ENCODE measurements around the gene HDGF. TPM values are rescaled to one million over a fixed set of nuclear protein-coding genes. Genes with fewer than 3 reads are reported as not detected.

Gene HDGF
- total RNA-seq, 6 donors from 2014 or later, result 129 to 231 (median 182) TPM

DNA sequence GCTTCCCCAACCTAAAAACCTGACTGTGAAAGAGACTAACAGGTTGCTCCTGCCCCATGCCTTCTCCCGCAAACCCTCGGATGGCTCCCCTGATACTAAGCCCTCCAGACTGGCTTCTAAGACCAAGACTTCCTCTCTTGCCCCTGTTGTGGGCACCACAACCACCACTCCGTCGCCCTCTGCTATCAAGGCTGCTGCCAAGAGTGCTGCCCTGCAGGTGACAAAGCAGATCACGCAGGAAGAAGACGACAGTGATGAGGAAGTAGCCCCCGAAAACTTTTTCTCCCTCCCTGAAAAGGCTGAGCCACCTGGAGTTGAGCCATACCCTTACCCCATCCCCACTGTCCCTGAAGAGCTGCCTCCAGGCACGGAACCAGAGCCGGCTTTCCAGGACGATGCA is 35.2 kb upstream of the HDGF start:
- WGBS, 2 donors, result 74 to 79% methylated on average over 10 of the region's 10 CpGs
- no peak overlapping the region for H3K4me3 ChIP-seq
- peaks cover 5 to 7% (median 6%) of the 10 kb centered on the region in 4 donors for H3K4me1 ChIP-seq

DNA sequence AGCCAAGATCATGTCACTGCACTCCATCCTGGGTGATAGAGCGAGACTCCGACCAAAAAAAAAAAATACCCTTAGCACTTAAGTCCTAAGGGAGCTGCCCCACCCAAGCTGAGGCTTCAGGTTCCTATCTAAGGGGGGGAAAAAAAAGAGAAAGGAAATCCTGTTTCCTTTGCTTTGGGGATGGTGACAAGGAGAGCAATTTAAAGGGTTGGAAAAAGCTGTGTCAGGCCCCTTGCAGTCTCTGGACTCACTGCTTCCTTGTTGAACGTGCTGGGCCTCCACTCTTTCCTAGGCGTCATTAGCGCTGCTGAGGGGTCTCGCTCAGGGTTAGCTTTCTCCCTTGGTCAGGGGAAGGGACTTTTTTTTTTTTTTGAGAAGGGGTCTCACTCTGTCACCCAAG is 34.0 kb upstream of the HDGF start:
- 84 to 87% methylated on average over 6 of the region's 6 CpGs for WGBS, 2 donors
- peaks cover 8 to 12% (median 9%) of the 10 kb centered on the region in 4 donors for H3K4me1 ChIP-seq
- no peak overlapping the region for H3K4me3 ChIP-seq
- no peaks in the 10 kb centered on the region for H3K9me3 ChIP-seq
- ATAC-seq (ENCODE audit: low FRiP score in 2 of 2), result no peak
- DNase-seq, result no peak
- TF ChIP-seq POLR2AphosphoS5 (IDR thresholded peaks at IDR 0.05) (no peak), POLR2A (IDR thresholded peaks at IDR 0.05) (no peak), EP300 (IDR thresholded peaks at IDR 0.05) (no peak)
- TF ChIP-seq, protein P1, sequence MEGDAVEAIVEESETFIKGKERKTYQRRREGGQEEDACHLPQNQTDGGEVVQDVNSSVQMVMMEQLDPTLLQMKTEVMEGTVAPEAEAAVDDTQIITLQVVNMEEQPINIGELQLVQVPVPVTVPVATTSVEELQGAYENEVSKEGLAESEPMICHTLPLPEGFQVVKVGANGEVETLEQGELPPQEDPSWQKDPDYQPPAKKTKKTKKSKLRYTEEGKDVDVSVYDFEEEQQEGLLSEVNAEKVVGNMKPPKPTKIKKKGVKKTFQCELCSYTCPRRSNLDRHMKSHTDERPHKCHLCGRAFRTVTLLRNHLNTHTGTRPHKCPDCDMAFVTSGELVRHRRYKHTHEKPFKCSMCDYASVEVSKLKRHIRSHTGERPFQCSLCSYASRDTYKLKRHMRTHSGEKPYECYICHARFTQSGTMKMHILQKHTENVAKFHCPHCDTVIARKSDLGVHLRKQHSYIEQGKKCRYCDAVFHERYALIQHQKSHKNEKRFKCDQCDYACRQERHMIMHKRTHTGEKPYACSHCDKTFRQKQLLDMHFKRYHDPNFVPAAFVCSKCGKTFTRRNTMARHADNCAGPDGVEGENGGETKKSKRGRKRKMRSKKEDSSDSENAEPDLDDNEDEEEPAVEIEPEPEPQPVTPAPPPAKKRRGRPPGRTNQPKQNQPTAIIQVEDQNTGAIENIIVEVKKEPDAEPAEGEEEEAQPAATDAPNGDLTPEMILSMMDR (IDR thresholded peaks at IDR 0.05), result no peak
- H3K36me3 ChIP-seq, result peaks cover 14 to 81% (median 41%) of the 10 kb centered on the region in 4 donors
- H3K27me3 ChIP-seq, result no peaks in the 10 kb centered on the region
- no peak overlapping the region for H3K27ac ChIP-seq

More for the DNA sequence above, 35.2 kb upstream of the HDGF start:
- Histone ChIP-seq H3K36me3 (peaks cover 20 to 86% (median 49%) of the 10 kb centered on the region in 4 donors), H3K9me3 (no peaks in the 10 kb centered on the region), H3K27ac (no peak overlapping the region), H3K27me3 (no peaks in the 10 kb centered on the region)
- TF ChIP-seq POLR2A (IDR thresholded peaks at IDR 0.05) (no peak), EP300 (IDR thresholded peaks at IDR 0.05) (no peak), POLR2AphosphoS5 (IDR thresholded peaks at IDR 0.05) (no peak)
- TF ChIP-seq, protein P1 (IDR thresholded peaks at IDR 0.05), result no peak
- ATAC-seq (ENCODE audit: low FRiP score in 2 of 2) (no peak), DNase-seq (no peak)

DNA sequence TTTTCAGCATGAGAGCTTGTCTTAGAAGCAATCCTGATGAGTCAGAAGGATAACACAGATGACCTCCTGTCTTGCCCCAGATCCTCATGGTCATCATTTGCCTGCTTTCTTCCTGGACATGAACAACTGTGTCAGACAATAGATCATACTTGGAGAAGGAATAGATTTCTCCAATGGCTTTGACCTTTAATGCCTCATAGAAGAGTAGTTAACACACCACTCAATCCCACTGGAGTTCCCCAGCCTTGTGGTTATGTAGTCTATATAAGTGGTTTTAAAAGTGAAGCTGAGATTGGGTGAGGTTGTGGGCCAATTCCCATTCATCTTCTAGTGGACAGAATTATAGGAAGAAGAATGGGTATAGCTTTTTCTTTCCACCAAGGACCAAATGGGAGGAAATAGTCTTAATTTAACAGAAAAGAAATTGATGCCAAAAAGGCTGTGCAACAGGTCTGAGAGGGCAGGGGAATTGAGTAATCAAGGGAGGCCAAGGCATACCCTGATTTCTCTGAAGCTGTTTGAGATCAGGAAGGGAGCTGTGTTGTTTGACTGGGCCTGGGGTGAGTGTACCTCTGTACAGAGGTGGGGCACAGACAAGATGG is 30.2 kb upstream of the HDGF start:
- ATAC-seq (ENCODE audit: low FRiP score in 2 of 2) (peak; percentile 40 to 78), DNase-seq (no peak)
- no peak overlapping the region for H3K27ac ChIP-seq
- H3K9me3 ChIP-seq, result no peaks in the 10 kb centered on the region
- TF ChIP-seq, protein P1 (IDR thresholded peaks at IDR 0.05), result no peak
- no peak for TF ChIP-seq POLR2AphosphoS5 (IDR thresholded peaks at IDR 0.05)
- H3K36me3 ChIP-seq, result peaks cover 6 to 53% (median 25%) of the 10 kb centered on the region in 4 donors
- H3K4me1 ChIP-seq, result peaks cover 12 to 24% (median 14%) of the 10 kb centered on the region in 4 donors
- no peak overlapping the region for H3K4me3 ChIP-seq
- no peaks in the 10 kb centered on the region for H3K27me3 ChIP-seq

DNA sequence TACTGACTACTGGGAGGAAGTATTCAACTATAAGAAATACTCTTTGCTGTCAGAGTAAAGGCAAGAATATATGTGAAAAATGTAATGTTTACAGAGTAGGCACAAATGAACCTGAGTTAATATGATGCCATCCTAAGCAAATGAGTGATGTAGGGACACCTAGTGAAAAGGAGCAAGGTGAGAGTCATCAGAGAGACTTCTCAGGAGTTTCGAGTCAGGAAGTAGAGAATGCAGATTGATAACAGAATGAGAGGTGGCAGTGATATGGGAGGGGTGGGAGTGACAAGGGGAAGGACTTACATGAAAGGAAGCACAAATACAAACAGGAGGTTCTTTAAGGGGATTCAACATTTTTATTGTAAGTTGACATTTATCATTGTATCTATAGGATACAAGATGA is 26.1 kb upstream of the HDGF start:
- no peak overlapping the region for H3K4me3 ChIP-seq
- ATAC-seq (ENCODE audit: low FRiP score in 2 of 2) (no peak), DNase-seq (no peak)
- no peaks in the 10 kb centered on the region for H3K27me3 ChIP-seq
- H3K9me3 ChIP-seq, result no peaks in the 10 kb centered on the region
- TF ChIP-seq, protein P1 (IDR thresholded peaks at IDR 0.05), result no peak
- TF ChIP-seq POLR2AphosphoS5 (IDR thresholded peaks at IDR 0.05), result no peak
- no peak for TF ChIP-seq EP300 (IDR thresholded peaks at IDR 0.05)
- TF ChIP-seq POLR2A (IDR thresholded peaks at IDR 0.05), result no peak
- H3K4me1 ChIP-seq, result peaks cover 17 to 34% (median 24%) of the 10 kb centered on the region in 4 donors
- WGBS, 2 donors, result 27 to 28% methylated on average over 1 of the region's 1 CpG
- peak overlapping the region in 1 of 4 donors; percentile 6 for H3K27ac ChIP-seq
- H3K36me3 ChIP-seq, result peaks cover 0 to 18% (median 2%) of the 10 kb centered on the region in 4 donors

DNA sequence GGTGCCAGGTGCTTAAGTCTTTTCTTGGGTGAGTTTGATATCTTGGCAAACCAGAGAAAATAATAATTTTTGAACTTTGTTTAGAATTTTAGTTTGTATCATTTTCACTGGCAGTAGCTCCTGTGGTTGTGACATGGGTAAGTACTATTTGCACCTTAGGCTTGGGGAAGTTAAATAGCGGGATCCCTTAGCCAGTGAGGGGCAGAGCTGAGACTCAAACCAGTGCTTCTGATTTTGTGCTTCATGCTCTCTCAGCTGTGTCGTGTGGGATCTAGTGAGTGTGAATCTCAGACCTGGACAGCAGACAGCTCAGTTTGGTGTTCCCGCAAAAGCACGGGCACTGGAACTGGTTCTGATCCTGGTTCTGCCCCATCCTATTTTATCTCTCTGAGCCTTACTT is 25.5 kb upstream of the HDGF start:
- peaks cover 16 to 31% (median 24%) of the 10 kb centered on the region in 4 donors for H3K4me1 ChIP-seq

More for the DNA sequence above, 25.5 kb upstream of the HDGF start:
- Histone ChIP-seq H3K9me3 (no peaks in the 10 kb centered on the region), H3K4me3 (no peak overlapping the region), H3K27me3 (no peaks in the 10 kb centered on the region), H3K36me3 (peaks cover 0 to 15% (median 0%) of the 10 kb centered on the region in 4 donors), H3K27ac (peak overlapping the region in 1 of 4 donors; percentile 6)
- no peak for DNase-seq
- TF ChIP-seq POLR2A (IDR thresholded peaks at IDR 0.05) (no peak), EP300 (IDR thresholded peaks at IDR 0.05) (no peak)
- no peak for ATAC-seq (ENCODE audit: low FRiP score in 2 of 2)
- 63 to 75% methylated on average over 4 of the region's 4 CpGs for WGBS, 2 donors

Measured in upper lobe of left lung (tissue), 6 donors.